C4-2B (cell line): Measurements from ENCODE around the gene HMX3.

Experiments
- ZFX ChIP-seq: fragments of 450-650 bp; IDR thresholded peaks from 2 replicates; pipeline ENCODE4 v1.6.1; 2017
- TF ChIP-seq, protein P1 (sequence below): fragments of 450-650 bp; conservative IDR thresholded peaks from 2 replicates; pipeline ENCODE4 v1.5.1; 2017; ENCODE audit warnings: mild to moderate bottlenecking

DNA sequence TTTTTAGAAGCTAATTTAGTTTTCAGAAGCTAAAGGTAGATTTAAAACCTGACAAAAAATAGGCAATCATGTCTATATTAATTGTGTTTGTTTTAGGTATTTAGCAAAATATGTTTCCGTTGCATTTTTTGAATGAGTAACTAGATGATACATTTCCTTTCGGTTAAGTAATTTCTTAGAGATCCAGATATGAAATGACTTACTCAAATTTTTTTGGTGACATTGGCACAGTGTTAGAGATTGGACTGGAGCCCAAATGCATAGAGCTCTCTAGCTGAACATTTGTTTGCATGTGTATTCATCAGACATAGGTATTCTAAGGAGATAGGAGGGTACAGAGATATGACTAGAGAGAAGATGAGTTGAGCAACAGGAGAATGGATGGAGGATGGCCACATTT, 20.3 kb downstream of the HMX3 start:
- TF ChIP-seq, protein P1, sequence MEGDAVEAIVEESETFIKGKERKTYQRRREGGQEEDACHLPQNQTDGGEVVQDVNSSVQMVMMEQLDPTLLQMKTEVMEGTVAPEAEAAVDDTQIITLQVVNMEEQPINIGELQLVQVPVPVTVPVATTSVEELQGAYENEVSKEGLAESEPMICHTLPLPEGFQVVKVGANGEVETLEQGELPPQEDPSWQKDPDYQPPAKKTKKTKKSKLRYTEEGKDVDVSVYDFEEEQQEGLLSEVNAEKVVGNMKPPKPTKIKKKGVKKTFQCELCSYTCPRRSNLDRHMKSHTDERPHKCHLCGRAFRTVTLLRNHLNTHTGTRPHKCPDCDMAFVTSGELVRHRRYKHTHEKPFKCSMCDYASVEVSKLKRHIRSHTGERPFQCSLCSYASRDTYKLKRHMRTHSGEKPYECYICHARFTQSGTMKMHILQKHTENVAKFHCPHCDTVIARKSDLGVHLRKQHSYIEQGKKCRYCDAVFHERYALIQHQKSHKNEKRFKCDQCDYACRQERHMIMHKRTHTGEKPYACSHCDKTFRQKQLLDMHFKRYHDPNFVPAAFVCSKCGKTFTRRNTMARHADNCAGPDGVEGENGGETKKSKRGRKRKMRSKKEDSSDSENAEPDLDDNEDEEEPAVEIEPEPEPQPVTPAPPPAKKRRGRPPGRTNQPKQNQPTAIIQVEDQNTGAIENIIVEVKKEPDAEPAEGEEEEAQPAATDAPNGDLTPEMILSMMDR, result no peak
- TF ChIP-seq ZFX, result no peak
